ENCODE results near the gene RAE1.

The RAE1 gene

GRCh38 chr20:57313230-57313629 is 37.8 kb upstream of the RAE1 start:
- H3K79me2 ChIP-seq (ENCODE audit: insufficient read depth, low read length): no peaks in the 10 kb centered on the region
- H3K9ac ChIP-seq (ENCODE audit: low read depth, low read length, poor library complexity, severe bottlenecking): no peak overlapping the region
- H3K9me3 ChIP-seq (ENCODE audit: insufficient read depth, low read depth, low read length): no peaks in the 10 kb centered on the region
- H3K36me3 ChIP-seq (ENCODE audit: insufficient read depth, low read length): no peaks in the 10 kb centered on the region
- H3K9me2 ChIP-seq (replicated peaks; ENCODE audit: low read depth, low read length): no peaks in the 10 kb centered on the region
- no peaks in the 10 kb centered on the region for H4K20me1 ChIP-seq (ENCODE audit: insufficient read depth, low read length, poor library complexity, severe bottlenecking)
- no peak overlapping the region for H3K4me3 ChIP-seq (ENCODE audit: low read length, poor library complexity, severe bottlenecking)
- H2AFZ ChIP-seq (ENCODE audit: low read length): no peak overlapping the region
- H3K4me1 ChIP-seq (ENCODE audit: insufficient read depth, low read length, poor library complexity, severe bottlenecking): no peaks in the 10 kb centered on the region
- H3K27me3 ChIP-seq (ENCODE audit: insufficient read depth, low read length, poor library complexity, severe bottlenecking): no peaks in the 10 kb centered on the region
- no peak overlapping the region for H3K4me2 ChIP-seq (ENCODE audit: low read depth, low read length, poor library complexity, severe bottlenecking)
- no peaks in the 10 kb centered on the region for H3F3A ChIP-seq (ENCODE audit: low read depth)
- TF ChIP-seq CTCF (conservative IDR thresholded peaks at IDR 0.05; ENCODE audit: low read length) (no peak), EZH2phosphoT487 (IDR thresholded peaks at IDR 0.05; ENCODE audit: borderline replicate concordance) (no peak)

- no peak overlapping the region for H3K4me3 ChIP-seq (ENCODE audit: low read length, poor library complexity, severe bottlenecking)
- H3K9me2 ChIP-seq (replicated peaks; ENCODE audit: low read depth, low read length): no peaks in the 10 kb centered on the region
- no peak overlapping the region for H2AFZ ChIP-seq (ENCODE audit: low read length)
- H3K36me3 ChIP-seq (ENCODE audit: insufficient read depth, low read length): no peaks in the 10 kb centered on the region
- H3K4me1 ChIP-seq (ENCODE audit: insufficient read depth, low read length, poor library complexity, severe bottlenecking): no peaks in the 10 kb centered on the region
- no peaks in the 10 kb centered on the region for H4K20me1 ChIP-seq (ENCODE audit: insufficient read depth, low read length, poor library complexity, severe bottlenecking)
- no peaks in the 10 kb centered on the region for H3K27me3 ChIP-seq (ENCODE audit: insufficient read depth, low read length, poor library complexity, severe bottlenecking)
- TF ChIP-seq EZH2phosphoT487 (IDR thresholded peaks at IDR 0.05; ENCODE audit: borderline replicate concordance) (no peak), CTCF (conservative IDR thresholded peaks at IDR 0.05; ENCODE audit: low read length) (no peak)
- H3F3A ChIP-seq (ENCODE audit: low read depth): no peaks in the 10 kb centered on the region
- H3K79me2 ChIP-seq (ENCODE audit: insufficient read depth, low read length): no peaks in the 10 kb centered on the region
- H3K4me2 ChIP-seq (ENCODE audit: low read depth, low read length, poor library complexity, severe bottlenecking): no peak overlapping the region
- no peaks in the 10 kb centered on the region for H3K9me3 ChIP-seq (ENCODE audit: insufficient read depth, low read depth, low read length)
- H3K9ac ChIP-seq (ENCODE audit: low read depth, low read length, poor library complexity, severe bottlenecking): no peak overlapping the region
Measured at GRCh38 chr20:57313951-57314350, 37.1 kb upstream of the RAE1 start.

GRCh38 chr20:57315083-57315975 is 35.7 kb upstream of the RAE1 start:
- Histone ChIP-seq H3K9me2 (replicated peaks; ENCODE audit: low read depth, low read length) (no peaks in the 10 kb centered on the region), H3K36me3 (ENCODE audit: insufficient read depth, low read length) (no peaks in the 10 kb centered on the region), H3K4me3 (ENCODE audit: low read length, poor library complexity, severe bottlenecking) (no peak overlapping the region), H3K27me3 (ENCODE audit: insufficient read depth, low read length, poor library complexity, severe bottlenecking) (no peaks in the 10 kb centered on the region), H2AFZ (ENCODE audit: low read length) (no peak overlapping the region), H3K9ac (ENCODE audit: low read depth, low read length, poor library complexity, severe bottlenecking) (no peak overlapping the region), H3K79me2 (ENCODE audit: insufficient read depth, low read length) (no peaks in the 10 kb centered on the region), H3F3A (ENCODE audit: low read depth) (no peaks in the 10 kb centered on the region), H3K4me1 (ENCODE audit: insufficient read depth, low read length, poor library complexity, severe bottlenecking) (no peaks in the 10 kb centered on the region), H4K20me1 (ENCODE audit: insufficient read depth, low read length, poor library complexity, severe bottlenecking) (no peaks in the 10 kb centered on the region), H3K4me2 (ENCODE audit: low read depth, low read length, poor library complexity, severe bottlenecking) (no peak overlapping the region), H3K9me3 (ENCODE audit: insufficient read depth, low read depth, low read length) (no peaks in the 10 kb centered on the region)
- no peak for TF ChIP-seq EZH2phosphoT487 (IDR thresholded peaks at IDR 0.05; ENCODE audit: borderline replicate concordance)
- TF ChIP-seq CTCF (conservative IDR thresholded peaks at IDR 0.05; ENCODE audit: low read length): no peak
